Trophoblast cell (in vitro differentiated cells and primary cell): Measurements from ENCODE around the gene SYNGR3.

ENCODE experiments used
- DNase-seq, 2 donors: peaks; one replicate each; pipeline ENCODE4 v3.0.0-alpha.2; 2016
- H2AFZ ChIP-seq: 2 replicates; pipeline ENCODE4 v1.6.1; 2013; ENCODE audit warnings: low read length, moderate library complexity, mild to moderate bottlenecking; ENCODE audit not compliant: insufficient read depth, poor library complexity
- H2AK5ac ChIP-seq: 2 replicates; pipeline ENCODE4 v1.6.1; 2013; ENCODE audit warnings: mild to moderate bottlenecking, low read length
- H2BK120ac ChIP-seq: 2 replicates; pipeline ENCODE4 v1.6.1; 2013; ENCODE audit warnings: low read length, mild to moderate bottlenecking, moderate library complexity; ENCODE audit not compliant: insufficient read depth, poor library complexity
- H2BK12ac ChIP-seq: 2 replicates; pipeline ENCODE4 v1.6.1; 2013; ENCODE audit warnings: mild to moderate bottlenecking, low read length, moderate library complexity
- H2BK5ac ChIP-seq: 2 replicates; pipeline ENCODE4 v1.6.1; 2013; ENCODE audit warnings: low read length, low read depth, moderate library complexity, mild to moderate bottlenecking; ENCODE audit not compliant: poor library complexity
- H3K14ac ChIP-seq: 2 replicates; pipeline ENCODE4 v1.6.1; 2013; ENCODE audit warnings: mild to moderate bottlenecking, low read length
- H3K18ac ChIP-seq: 2 replicates; pipeline ENCODE4 v1.6.1; 2013; ENCODE audit warnings: mild to moderate bottlenecking, low read length
- H3K23ac ChIP-seq: 2 replicates; pipeline ENCODE4 v1.6.1; 2013; ENCODE audit warnings: low read length
- H3K27ac ChIP-seq: 2 replicates; pipeline ENCODE4 v1.5.1; 2013; ENCODE audit warnings: low read depth, mild to moderate bottlenecking, inconsistent platforms, low read length, moderate library complexity
- H3K27me3 ChIP-seq: 2 replicates; pipeline ENCODE4 v1.6.1; 2013; ENCODE audit warnings: inconsistent platforms, mild to moderate bottlenecking, low read length, moderate library complexity; ENCODE audit not compliant: insufficient read depth
- H3K36me3 ChIP-seq, 2 experiments: 1 replicate in 1 of 2; 2 replicates in 1 of 2; pipeline ENCODE4 v1.6.1; 2013; ENCODE audit warnings: low read length in 2 of 2, mild to moderate bottlenecking in 2 of 2, moderate library complexity in 1 of 2; ENCODE audit not compliant: insufficient read depth in 2 of 2, control insufficient read depth in 1 of 2
- H3K4ac ChIP-seq: 2 replicates; pipeline ENCODE4 v1.6.1; 2013; ENCODE audit warnings: low read depth, mild to moderate bottlenecking, low read length, moderate library complexity
- H3K4me1 ChIP-seq, 2 experiments: 1 replicate in 1 of 2; 2 replicates in 1 of 2; pipeline ENCODE4 v1.6.1; 2013; ENCODE audit warnings: low read length in 2 of 2, mild to moderate bottlenecking in 2 of 2, moderate library complexity in 1 of 2; ENCODE audit not compliant: insufficient read depth in 2 of 2, control insufficient read depth in 1 of 2
- H3K4me2 ChIP-seq: 2 replicates; pipeline ENCODE4 v1.6.1; 2013; ENCODE audit warnings: inconsistent platforms, mild to moderate bottlenecking, low read length, moderate library complexity
- H3K4me3 ChIP-seq: 2 replicates; pipeline ENCODE4 v1.5.1; 2013; ENCODE audit warnings: mild to moderate bottlenecking, low read depth, low read length, inconsistent platforms
- H3K79me1 ChIP-seq: one replicate; pipeline ENCODE4 v1.6.1; 2013; ENCODE audit warnings: low read length
- H3K79me2 ChIP-seq: 2 replicates; pipeline ENCODE4 v1.6.1; 2013; ENCODE audit warnings: low read length, mild to moderate bottlenecking; ENCODE audit not compliant: control insufficient read depth, insufficient read depth, poor library complexity
- H3K9ac ChIP-seq: 2 replicates; pipeline ENCODE4 v1.6.1; 2013; ENCODE audit warnings: mild to moderate bottlenecking, low read length
- H3K9me3 ChIP-seq: 2 replicates; pipeline ENCODE4 v1.6.1; 2013; ENCODE audit warnings: low read depth, mild to moderate bottlenecking, control low read depth, inconsistent platforms, low read length; ENCODE audit not compliant: insufficient read depth
- H4K12ac ChIP-seq: 2 replicates; pipeline ENCODE4 v1.6.1; 2013; ENCODE audit warnings: low read depth, mild to moderate bottlenecking, low read length, moderate library complexity
- H4K8ac ChIP-seq: 2 replicates; pipeline ENCODE4 v1.6.1; 2013; ENCODE audit warnings: low read depth, mild to moderate bottlenecking, low read length, moderate library complexity
- H4K91ac ChIP-seq: one replicate; pipeline ENCODE4 v1.6.1; 2013; ENCODE audit warnings: low read depth, mild to moderate bottlenecking, low read length, moderate library complexity
- WGBS: extraction: QIAGEN DNeasy Blood & Tissue Kit; methylation state at CpG from one replicate; pipeline ENCODE4 v1.1.7; 2013; ENCODE audit warnings: missing lambda C conversion rate; ENCODE audit not compliant: insufficient read length, insufficient coverage; ENCODE audit errors: extremely low coverage; 5-methylcytosine and 5-hydroxymethylcytosine counted together

Gene SYNGR3

GRCh38 chr16:1971796-1972489 lies 17.8 kb upstream of the SYNGR3 start, which contains the start of gene TBL3:
Gene TBL3 (plus strand): TSS chr16:1972053. CDS start chr16:1972165, 112 bp downstream.
- Histone ChIP-seq H3K9me3 (no peaks in the 10 kb centered on the region), H2BK120ac (peak within 1 kb of the TSS; percentile 57), H2BK12ac (no peak within 1 kb of the TSS), H2AFZ (peak within 1 kb of the TSS; percentile 46), H4K12ac (peak within 1 kb of the TSS; percentile 94), H3K23ac (no peak within 1 kb of the TSS), H2AK5ac (peak within 1 kb of the TSS; percentile 80), H3K79me2 (peaks cover 11% of the 10 kb centered on the region), H3K4ac (peak within 1 kb of the TSS; percentile 76), H4K91ac (peak within 1 kb of the TSS; percentile 89), H3K18ac (peak within 1 kb of the TSS; percentile 84), H3K79me1 (peaks cover 7% of the 10 kb centered on the region), H2BK5ac (peak within 1 kb of the TSS; percentile 37), H3K4me2 (peak within 1 kb of the TSS; percentile 92), H3K27me3 (no peaks in the 10 kb centered on the region), H4K8ac (peak within 1 kb of the TSS; percentile 97), H3K4me1 (peaks cover 10 to 11% of the 10 kb centered on the region in 2 experiments), H3K36me3 (peaks cover 29% of the 10 kb centered on the region in 2 experiments), H3K9ac (peak within 1 kb of the TSS; percentile 89), H3K27ac (peak within 1 kb of the TSS; percentile 67), H3K14ac (peak within 1 kb of the TSS; percentile 84), H3K4me3 (peak within 1 kb of the TSS; percentile 90)
- DNase-seq, result peak; percentile 92 to 99
- no CpG with 5 or more reads among the region's 78 CpGs for WGBS

DNA sequence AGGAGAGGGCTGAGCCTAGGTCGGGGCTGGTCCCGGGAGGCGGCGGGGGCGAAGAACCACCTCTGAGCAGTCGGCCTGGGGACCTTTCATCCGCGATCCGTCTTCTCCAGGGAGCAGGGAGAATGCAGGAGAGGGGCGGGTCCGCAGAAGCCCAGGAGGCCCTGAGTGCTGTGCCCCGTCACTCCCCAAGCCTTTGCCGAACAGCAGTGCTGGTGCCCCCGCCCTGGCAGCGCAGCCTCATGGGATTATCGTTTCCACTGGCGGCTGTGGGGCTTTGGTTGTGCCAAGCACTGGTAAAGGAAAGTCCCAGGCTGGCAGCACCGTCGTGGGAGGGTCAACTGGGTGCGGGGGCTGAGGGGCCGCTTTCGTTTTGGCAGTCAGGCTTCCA lies 17.3 kb upstream of the SYNGR3 start:
- no CpG with 5 or more reads among the region's 22 CpGs for WGBS
- Histone ChIP-seq H3K27ac (no peak overlapping the region), H3K36me3 (peaks cover 34% of the 10 kb centered on the region in 2 experiments), H3K9ac (peak overlapping the region; percentile 89), H3K27me3 (no peaks in the 10 kb centered on the region), H3K79me1 (peaks cover 7% of the 10 kb centered on the region), H3K79me2 (peaks cover 11% of the 10 kb centered on the region), H3K4me3 (peak overlapping the region; percentile 90), H2BK12ac (no peak overlapping the region), H3K4ac (peak overlapping the region; percentile 76), H3K4me1 (peaks cover 10 to 11% of the 10 kb centered on the region in 2 experiments), H4K8ac (peak overlapping the region; percentile 97), H4K91ac (peak overlapping the region; percentile 87), H4K12ac (peak overlapping the region; percentile 87), H3K9me3 (no peaks in the 10 kb centered on the region), H2BK120ac (peak overlapping the region; percentile 8), H3K23ac (no peak overlapping the region), H3K18ac (peak overlapping the region; percentile 63), H2AK5ac (peak overlapping the region; percentile 54), H3K14ac (peak overlapping the region; percentile 84), H3K4me2 (peak overlapping the region; percentile 92), H2AFZ (peak overlapping the region; percentile 46), H2BK5ac (peak overlapping the region; percentile 37)
- DNase-seq, result peak; percentile 24 to 27

- H3K14ac ChIP-seq, result no peak overlapping the region
- H3K4me3 ChIP-seq, result no peak overlapping the region
- DNase-seq, result no peak
- H3K36me3 ChIP-seq, result peaks cover 44 to 45% of the 10 kb centered on the region in 2 experiments
- H3K4me1 ChIP-seq, result peaks cover 10 to 12% of the 10 kb centered on the region in 2 experiments
- WGBS, result no CpG with 5 or more reads among the region's 16 CpGs
- H3K18ac ChIP-seq, result peak overlapping the region; percentile 18
- H2BK5ac ChIP-seq, result no peak overlapping the region
- peaks cover 11% of the 10 kb centered on the region for H3K79me2 ChIP-seq
- H3K79me1 ChIP-seq, result peaks cover 7% of the 10 kb centered on the region
- H3K9me3 ChIP-seq, result no peaks in the 10 kb centered on the region
- no peak overlapping the region for H2AK5ac ChIP-seq
- H4K8ac ChIP-seq, result no peak overlapping the region
- H2BK120ac ChIP-seq, result no peak overlapping the region
- no peak overlapping the region for H3K27ac ChIP-seq
- H3K23ac ChIP-seq, result no peak overlapping the region
- H3K4me2 ChIP-seq, result no peak overlapping the region
- H2AFZ ChIP-seq, result no peak overlapping the region
- no peak overlapping the region for H2BK12ac ChIP-seq
- H4K12ac ChIP-seq, result no peak overlapping the region
- H3K4ac ChIP-seq, result no peak overlapping the region
- H3K27me3 ChIP-seq, result no peaks in the 10 kb centered on the region
- H4K91ac ChIP-seq, result no peak overlapping the region
- H3K9ac ChIP-seq, result no peak overlapping the region
Observed at GRCh38 chr16:1973461-1974156, 16.2 kb upstream of the SYNGR3 start.

GRCh38 chr16:1974157-1975070 lies 15.4 kb upstream of the SYNGR3 start:
- peaks cover 3% of the 10 kb centered on the region for H3K27me3 ChIP-seq
- H3K4me3 ChIP-seq, result peak overlapping the region; percentile 9
- H3K23ac ChIP-seq, result no peak overlapping the region
- no peak overlapping the region for H4K8ac ChIP-seq
- DNase-seq, result no peak
- no peak overlapping the region for H2BK120ac ChIP-seq
- H2AK5ac ChIP-seq, result no peak overlapping the region
- no CpG with 5 or more reads among the region's 42 CpGs for WGBS
- no peak overlapping the region for H3K18ac ChIP-seq
- H2BK5ac ChIP-seq, result no peak overlapping the region
- no peak overlapping the region for H4K91ac ChIP-seq
- H3K36me3 ChIP-seq, result peaks cover 44 to 46% of the 10 kb centered on the region in 2 experiments
- peaks cover 11% of the 10 kb centered on the region for H3K79me2 ChIP-seq
- H3K9ac ChIP-seq, result no peak overlapping the region
- no peak overlapping the region for H2BK12ac ChIP-seq
- no peak overlapping the region for H4K12ac ChIP-seq
- no peaks in the 10 kb centered on the region for H3K9me3 ChIP-seq
- no peak overlapping the region for H3K4ac ChIP-seq
- H3K4me1 ChIP-seq, result peaks cover 16 to 18% of the 10 kb centered on the region in 2 experiments
- H3K27ac ChIP-seq, result no peak overlapping the region
- H3K4me2 ChIP-seq, result no peak overlapping the region
- H3K14ac ChIP-seq, result no peak overlapping the region
- no peak overlapping the region for H2AFZ ChIP-seq
- H3K79me1 ChIP-seq, result peaks cover 7% of the 10 kb centered on the region
